Stimulated activated CD4-positive, alpha-beta T cell treated with anti-CD3 and anti-CD28 coated beads, Interleukin-12 subunit alpha, Interleukin-12 subunit beta, amount 100 ng/mL, for 4 hours (primary cell): ENCODE data around the gene SARDH.

Source experiments
- DNase-seq: peaks from one replicate; pipeline ENCODE4 v3.0.0-alpha.2; 2020

The SARDH gene

DNA sequence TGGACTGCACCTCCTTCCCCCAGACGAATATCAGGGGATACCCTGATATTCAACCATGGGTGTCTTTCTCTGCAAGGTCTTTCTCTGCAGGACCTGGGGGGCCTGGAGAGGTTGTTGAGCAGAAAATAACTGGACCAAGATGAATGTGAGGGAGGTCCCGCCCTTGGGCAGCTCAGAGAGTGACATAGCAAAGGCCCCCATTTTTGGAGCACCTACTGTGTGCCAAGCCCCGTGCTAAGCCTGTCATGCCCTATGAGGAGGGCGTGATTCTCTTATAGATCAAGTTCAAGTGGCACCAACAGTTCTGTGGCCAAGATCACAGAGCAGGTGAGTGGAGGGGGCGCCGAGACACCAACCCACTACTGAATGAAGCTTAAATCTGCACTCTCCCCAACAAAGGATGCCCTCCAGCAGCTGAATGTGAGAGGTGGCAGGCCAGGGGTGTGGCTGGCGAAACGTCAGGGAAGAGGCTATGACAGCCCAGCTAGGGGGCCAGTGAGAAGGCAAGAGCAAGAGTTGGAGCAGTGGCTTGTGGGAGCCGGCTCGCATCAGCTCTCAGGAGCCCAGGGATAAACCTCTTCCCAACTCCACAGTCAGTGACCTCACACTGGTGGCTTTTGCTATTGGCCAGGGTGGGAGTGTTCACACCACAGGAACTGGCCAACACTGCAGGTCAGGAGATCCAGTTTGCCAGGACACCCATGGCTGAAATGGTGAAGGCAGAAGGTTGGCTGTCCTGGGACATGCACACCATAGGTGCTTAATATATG, 5.3 kb downstream of the SARDH start:
- no peak for DNase-seq

DNA sequence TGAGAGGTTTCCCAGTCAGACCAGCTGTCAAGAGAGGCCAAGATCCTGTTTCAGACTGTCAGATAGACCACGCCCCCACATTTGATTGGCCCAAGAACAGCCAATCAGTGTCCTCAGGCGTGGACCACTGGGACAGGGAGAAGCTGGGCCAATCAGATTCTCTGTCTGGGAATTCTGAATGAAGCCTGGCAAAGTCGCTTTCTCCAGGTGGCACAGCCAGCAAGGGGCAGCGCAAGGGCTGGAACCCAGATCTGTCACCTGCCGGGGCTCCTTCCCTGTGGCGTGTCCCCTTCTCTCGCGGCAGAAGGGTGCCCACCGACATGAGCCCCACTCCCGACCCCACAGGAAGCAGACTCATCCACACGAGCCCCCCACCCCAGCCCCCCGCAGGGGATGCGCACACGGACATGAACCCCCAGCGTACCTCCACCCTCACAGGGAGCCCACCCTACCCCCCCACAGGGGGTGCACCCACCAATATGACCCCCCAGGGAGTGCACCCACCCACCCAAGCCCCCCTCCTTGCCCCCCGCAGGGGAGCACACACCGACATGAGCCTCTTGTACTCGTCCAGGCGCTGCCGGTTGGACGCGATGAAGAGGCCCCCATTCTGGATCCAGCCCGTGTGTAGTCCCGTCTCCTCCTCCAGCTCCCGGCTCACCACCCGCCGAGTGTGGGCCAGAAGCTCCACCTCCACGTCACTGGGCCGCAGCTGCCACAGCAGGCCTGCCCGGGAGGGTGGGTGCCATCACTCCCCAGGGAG, 6.1 kb downstream of the SARDH start:
- no peak for DNase-seq

DNA sequence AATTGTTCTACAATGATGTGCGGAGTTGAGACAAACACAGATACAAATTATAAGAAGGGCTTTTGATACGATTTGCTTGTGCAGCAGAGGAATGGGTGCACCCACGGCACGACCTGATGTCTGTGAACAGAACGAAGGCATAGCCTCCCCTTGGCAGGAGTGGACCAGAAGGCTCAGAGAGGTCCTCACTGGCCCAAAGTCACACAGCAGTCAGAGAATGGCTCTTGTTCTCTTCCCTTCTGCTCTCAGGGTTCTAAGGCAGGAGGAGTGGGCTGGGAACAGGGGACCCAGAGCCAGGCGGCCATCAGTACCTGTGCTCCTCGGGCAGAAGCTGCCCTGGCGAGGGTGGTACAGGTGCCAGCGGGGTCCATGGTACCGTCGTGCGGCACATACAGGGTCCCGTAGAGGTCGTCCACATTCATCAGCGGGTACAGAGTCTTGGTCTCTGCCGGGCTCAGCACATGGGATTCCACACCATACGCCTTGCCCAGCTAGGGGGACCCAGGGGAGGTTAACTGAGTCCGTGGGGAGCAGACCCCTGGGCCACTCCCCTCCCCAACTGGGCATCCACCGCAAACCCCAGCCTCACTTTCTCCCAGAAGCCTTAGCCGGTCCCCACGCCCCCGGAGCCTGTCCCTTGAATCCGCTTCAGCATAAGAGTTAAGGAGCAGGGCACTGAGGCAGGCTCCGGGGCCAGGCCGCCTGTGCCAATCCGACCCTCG, 7.0 kb downstream of the SARDH start:
- no peak for DNase-seq

DNA sequence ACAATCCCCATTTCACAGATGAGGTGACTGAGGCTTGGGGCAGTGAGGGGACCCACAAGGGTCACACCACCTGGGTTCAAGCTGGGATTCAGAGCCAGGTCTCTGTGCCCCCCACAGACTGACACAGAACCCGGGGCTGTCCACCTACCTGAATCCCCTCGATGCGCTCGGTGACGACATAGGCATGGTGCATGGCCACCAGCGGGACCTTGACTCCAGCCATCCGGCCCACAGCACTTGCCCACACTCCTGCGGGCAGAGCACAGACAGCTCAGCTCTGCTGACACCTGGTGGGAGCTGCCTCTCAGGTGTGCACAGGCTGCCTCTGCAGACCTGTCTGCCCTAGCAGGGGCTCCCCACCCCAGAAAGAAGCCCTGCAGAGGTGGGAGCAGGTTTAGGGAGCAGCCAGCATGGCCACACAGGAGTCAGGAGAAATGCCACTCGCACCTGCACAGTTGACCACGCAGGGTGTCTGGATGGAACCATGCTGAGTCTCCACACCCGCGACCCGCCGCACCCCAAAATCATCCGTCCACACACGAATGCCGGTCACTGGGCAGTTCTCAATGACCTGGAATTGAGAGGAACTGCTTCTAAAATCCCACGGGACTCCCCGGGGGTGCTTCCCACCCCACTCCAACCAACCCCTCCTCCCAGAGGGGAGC, 8.4 kb downstream of the SARDH start:
- no peak for DNase-seq

DNA sequence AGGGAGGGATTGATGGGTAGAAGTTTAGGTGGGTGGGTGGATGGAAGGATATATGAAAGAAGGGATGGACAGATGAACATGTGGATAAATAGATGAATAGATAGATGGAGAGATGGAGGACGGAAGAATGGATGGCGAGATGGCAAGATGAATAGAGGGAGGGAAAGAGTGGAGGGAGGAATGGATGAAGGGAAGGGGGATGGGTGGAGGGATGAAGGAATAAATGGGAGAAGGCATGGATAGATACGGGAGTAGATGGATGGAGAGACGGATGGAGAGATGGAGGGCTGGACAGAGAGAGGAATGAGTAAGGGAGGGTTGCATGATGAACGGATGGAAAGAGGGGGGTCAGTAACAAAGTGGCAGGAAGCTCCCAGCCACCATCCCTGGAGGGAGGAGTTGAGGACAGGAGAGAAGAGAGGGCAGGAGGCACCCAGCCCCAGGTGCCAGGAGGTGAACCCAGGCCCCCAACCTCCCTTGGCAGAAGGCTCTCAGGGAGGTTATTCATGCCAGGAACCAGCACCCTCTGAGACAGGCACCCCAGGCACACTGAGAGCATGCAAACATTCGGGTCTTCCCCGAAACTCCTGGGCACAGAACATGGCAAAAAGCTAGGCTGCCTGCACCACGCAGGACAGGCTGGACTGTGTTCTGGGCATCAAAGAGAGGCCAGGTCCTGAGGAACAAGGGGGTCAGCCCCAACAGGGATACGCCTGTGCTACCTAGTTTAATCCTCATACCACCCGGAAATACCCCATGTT, 9.1 kb downstream of the SARDH start:
- DNase-seq, result no peak

DNA sequence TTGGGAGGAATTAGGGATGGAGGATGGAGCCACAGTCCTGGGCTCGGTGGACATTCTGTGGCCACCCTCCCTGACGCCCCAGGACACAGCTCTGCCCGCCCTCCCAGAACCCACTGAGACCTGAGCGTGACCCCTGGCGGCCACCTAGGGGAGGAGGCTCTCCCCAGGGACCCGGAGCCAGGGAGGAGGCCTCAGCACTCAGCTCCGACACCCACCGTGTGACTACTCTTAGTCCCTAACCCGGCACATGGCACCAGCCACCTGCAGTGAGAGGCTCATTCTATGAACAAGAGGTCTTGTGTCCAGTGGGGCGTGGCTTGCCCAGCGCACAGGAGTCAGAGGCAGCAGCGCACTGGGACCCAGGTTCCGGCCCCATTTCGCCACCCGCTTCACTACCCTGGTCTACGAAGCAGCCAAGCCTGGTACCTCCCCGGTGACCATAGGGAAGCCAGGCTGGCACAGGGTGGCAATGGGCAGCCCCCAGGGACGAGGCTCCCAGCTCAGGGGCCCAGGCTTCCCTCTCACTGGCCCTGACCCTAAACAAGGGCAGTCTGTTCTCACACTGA, 10.2 kb downstream of the SARDH start:
- DNase-seq, result no peak

DNA sequence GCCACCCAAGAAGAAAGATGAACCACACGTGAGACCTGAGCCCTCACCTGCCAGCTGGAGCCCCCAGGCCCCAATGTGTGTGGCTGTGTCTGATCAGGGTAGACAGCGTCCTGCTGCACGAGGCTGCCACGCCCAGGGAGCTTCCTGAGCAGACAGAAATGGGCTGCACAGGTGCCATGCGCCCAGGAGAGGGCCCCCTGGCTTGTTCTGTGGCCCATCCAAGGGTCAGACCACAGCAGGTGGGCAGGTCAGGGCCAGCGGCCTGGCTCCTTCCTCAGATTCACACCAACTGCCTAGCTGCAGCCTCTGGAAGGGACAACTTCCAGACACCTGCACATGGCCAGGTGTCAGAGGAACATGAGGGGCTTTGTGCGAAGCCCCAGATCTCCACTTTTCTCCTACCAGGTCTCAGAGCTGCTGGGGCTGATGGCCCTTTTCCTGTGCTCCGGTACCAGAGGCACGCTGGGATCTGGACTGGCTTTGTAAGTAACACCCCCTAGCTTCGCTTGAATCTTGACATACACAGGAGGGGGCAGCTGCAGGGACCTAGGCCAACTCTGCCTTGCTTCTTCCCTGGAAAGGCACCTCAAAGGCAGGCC, 10.8 kb downstream of the SARDH start:
- no peak for DNase-seq

DNA sequence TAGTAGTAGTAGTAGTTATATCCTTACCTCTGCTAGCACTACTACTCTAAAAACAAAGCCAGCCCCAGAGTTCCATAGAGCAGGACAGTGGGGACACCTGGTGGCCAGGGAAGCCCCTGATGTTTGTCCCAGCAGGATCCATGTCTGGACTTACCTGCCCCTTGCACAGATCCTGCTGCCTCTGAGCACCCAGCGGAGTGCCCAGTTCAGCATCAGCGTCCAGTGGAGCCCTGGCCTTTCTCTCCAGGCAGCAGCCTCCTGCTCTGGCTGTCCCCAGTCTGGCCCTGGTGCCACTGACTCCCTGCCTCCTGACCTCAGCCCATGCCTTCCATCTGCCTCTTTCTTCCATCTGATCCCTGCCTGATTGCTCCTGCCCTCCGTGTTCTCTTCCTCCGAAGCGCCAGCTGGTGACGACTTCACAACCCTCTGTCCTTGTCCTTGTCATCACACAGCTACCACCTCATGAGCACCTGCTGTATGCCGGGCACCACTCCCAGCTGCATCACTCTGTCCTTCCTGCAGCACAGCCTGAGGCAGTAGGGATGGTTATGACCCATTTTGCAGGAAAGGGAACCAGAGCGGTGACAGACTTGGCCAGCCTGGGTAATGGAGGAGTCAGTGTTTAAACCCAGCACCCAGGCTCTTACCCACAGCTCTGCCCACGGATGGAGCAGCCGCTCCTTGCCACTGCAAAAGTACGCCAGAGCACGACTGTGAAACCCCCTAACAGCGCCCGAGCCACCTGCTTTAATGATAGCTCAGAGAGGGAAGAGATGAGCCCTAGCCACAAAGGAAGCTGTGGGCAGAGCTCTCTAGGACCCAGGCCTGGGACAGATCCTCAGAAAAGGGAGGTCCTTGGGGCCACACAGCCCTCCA, 11.5 kb downstream of the SARDH start:
- DNase-seq, result peak; percentile 58

DNA sequence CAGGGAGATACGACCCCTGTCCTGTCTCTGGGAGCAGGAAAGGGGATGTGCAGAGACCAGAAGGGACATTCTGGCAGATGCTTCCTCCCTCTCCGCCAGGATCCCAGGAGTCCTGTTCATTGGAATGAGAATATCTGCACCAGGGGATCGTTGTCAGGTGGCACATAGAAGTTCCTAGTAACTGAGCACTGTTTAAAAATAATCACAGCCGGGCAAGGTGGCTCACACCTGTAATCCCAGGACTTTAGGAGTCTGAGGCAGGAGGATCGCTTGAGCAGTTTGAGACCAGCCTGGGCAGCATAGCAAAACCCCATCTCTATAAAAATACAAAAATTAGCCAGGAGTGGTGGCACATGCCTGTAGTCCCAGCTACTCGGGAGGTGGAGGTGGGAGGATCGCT, 12.3 kb downstream of the SARDH start:
- no peak for DNase-seq

DNA sequence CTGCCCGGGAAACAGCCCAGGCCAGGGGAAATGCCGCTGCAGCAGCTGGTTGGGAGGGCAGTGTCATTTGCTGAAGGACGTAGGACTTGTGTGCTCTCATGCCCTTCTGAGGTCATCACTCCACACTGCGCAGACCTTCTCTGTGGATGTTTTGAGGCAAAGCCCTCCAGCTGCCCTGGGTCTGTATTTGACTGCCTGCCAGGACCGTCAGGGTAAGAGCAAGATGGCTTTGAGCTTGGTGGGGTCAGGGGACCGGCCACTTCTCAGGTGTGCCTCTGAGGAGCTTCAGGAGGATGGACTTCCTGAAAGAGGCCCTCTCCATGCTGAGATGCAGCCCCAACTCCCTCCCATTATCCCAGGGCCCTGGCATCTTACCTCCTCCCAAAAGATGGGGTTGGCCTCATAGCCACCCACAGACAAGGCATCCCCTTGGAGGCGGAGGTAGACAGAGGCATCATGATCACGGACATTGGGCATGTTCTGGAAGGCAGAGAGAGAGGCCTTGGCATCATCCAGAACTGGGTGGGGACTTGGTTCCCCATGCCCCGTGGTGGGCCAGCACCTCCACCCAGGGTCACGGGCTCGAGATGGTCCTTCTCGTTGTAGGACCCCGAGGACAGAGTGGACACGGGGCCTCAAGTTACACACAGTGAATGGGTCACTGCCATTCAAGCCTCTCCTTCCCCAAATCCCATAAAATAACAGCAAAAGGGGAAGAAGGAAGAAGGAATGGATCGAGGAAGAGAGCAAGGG, 19.4 kb downstream of the SARDH start:
- no peak for DNase-seq

DNA sequence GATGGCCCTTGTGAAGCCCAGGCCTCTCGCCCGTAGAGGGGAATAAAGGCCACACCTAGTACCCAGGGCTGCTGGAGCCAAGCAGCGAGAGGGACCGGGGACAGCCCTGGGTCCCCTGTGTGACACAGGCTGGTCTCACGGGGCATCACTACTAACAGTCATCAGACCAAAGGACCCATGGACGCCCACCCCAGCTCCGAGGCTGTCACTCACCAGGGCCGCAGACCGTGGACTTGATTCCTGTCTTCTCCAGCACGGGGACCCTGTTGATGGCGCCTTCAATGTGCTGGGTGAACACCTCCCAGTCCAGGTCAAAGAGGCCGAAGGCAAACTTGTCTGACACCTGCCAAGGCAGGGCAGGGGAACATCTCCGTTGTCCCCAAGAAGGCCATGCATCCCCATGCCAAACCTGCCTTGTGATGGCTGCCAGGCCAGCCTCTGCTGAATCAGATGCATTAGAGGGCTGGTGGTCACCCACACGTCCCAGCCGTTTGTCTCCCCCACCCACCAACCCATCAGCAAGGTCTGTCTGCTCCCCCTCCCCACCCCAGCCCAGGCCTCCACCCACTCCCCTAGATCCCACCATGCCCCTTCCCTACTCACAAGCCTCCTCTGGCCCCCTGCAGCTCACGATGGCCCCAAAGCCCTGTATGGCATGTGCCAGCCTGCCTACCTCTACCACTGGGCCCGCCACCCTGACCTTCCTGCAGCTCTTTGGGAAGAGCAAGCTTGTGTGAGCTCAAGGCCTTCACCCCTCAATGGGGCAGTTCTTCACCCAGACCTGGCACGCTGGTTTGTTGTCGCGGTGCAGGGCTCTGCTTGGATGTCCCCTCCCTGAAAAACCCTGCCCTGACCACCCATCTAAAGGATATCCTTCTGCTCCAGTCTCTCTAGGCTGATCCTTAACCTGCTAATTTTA, 20.8 kb downstream of the SARDH start:
- DNase-seq, result no peak

DNA sequence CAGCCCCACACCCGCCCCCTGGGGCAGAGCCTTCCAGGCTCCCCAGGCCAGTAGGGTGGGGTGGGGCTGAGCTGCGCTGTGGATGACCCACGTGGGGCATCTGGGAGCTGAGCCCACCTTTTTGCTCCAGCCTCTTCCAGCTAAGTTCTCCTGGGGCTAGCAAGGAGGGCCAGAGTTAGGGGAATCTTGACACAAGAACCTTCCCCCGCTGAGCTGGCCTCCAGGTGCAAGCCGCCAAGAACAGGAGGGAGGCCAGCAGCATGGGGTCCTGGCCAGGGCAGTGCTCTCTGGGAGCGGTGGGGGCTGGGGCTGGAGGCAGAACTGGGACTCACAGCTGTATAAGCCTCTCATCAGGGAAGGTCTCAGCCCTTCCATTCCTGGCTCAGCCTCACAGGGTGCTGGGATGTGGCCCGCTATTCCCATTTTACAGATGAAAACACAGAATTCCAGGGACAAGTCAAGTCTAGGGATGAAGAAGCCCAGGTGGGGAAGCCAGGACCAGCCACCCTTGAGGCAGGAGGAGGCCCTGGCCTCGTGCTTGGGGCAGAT, 21.5 kb downstream of the SARDH start:
- DNase-seq, result no peak

DNA sequence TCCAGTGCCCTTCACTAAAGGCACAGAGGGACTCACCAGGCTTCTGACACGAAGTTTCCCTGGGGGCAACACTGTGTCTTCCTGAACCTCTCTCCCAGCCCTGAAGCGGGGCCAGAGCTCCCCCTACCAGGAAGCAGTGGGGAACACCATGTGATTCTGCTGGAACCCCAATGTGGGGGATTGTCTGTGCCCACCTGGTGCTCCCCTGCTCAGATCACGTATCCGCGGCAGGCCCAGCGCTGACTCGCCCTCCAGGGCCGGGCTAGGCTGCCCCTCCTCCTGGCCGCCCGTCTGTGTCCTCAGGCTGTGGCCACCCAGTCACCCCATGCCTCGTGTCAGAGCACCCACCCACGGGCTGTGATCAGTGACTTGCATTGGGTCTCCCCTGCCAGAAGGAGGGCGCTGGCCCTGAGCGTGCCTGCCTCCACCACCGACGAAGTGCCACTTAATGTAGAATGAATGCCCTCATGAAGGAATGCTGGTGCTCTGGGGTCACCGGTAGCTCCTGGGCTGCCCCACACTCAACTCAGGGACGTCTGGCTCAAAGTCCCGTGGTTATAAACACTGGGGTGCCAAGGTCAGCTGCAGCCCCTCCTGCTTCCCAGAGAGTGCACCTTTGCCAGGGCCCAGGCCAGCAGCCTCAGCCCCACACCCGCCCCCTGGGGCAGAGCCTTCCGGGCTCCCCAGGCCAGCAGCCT, 22.1 kb downstream of the SARDH start:
- no peak for DNase-seq

DNA sequence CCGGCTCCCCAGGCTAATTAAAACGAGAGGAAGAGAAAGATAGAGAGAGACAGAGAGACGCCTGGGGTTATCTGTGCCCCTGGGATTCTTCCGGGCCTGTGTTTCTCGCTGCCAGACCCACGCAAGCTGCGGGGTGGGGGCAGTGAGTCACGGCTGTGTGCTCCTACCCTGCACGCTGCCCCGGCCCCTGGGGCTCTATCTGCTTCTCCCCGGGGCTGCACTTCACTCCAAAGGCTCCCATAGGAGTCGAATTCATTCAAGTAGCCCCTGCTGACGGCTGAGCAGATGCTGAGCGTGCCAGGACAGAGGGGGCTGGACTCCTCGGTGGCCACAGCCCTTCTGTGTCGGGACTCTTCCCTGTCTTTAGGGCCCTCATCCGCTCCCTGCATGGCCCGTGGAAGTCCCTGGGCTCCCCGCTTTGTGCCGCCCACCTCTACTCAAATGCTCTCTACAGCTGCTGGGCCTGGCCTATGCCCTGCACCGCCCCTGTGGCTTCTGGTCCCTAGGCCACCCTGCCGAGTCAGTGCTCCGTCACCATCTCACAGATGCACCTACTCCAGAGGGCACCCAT, 22.8 kb downstream of the SARDH start:
- no peak for DNase-seq

DNA sequence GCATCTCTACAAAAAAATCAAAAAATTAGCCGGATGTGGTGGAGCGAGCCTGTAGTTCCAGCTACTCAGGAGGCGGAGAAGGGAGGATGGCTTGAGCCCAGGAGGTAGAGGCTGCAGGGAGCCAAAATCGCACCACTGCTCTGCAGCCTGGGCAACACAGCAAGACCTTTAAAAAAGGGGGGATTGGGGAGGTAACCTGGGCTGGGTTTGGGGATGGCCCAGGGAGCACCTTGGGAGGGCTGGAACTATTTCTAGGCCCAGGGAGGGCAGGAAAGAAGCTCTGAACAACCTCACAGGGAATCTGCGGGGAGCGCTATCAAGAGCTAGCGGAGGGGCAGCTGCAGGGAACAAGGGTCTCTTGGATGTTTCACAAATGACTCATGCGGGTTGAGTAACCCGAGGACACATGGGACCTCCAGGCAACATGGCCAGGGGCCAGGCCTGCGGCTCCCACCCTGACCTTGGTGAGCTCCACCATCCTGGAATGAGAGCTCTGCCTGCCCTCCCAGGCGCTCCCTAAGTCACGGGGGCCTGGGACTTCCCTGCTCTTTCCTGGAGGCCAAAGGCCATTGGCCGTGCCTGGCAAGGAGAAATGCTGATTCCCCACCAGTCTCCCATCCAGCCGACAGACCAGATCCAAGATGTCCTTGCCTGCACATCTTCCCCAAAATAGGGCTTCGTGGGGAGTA, 23.4 kb downstream of the SARDH start:
- no peak for DNase-seq

DNA sequence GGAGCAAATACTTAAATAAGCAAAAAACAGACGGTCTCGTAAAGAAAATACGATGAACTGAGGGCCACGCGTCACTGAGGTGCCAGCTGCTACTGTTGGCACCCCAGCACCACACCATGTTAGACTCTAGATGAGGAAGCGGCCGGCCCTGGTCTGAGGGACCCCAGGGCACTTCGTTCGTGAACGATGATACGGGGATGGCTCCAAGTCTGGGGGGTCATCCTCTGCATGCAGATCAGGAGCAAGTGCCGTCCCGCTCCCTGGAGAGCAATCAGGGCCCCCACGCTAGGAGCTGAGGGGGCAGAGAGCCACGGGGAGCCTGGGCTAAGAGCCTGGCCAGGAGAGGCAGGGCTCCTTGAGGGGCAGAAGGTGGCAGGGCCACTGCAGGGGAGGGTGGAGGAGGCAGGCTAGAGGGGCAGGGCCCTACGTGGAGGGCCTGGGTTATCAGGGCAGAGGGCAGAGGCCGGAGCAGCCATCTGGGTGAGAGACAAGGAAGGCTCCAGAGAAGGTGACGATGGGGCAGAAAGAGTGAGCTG, 24.1 kb downstream of the SARDH start:
- DNase-seq, result no peak
